ENCODE measurements around the gene ZDHHC1.

Gene ZDHHC1

DNA sequence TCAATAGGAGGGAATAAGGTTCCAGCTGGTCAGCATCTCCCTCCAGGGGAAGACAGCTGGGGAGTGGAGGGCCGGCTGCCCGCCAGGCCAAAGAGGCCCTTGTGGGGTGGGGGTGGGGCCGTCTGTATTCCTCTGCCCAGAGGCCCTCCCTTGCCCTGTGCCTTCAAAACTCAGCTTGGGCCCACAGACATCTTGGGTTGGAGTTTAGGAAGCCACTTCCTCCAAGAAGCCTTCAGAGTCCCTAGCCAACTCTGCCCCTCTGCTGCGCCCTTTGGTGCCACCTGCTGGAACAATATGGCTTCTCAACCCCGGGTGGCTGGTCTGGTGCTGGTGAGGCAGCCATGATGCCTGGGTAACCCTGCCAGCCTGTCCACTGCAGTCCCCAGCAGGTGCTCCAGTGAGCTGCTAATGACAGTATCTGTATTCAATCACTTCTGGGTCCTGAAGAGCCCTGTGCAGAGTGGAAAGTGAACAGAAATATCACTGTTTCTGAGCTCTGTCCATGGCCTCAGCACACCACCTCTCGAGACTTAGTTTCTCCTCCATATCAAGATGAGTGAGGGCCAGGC lies 31.3 kb upstream of the ZDHHC1 start:
- DNase-seq: peak; percentile 72

- DNase-seq: no peak
Measured at GRCh38 chr16:67446968-67447507, 30.8 kb upstream of the ZDHHC1 start.

DNA sequence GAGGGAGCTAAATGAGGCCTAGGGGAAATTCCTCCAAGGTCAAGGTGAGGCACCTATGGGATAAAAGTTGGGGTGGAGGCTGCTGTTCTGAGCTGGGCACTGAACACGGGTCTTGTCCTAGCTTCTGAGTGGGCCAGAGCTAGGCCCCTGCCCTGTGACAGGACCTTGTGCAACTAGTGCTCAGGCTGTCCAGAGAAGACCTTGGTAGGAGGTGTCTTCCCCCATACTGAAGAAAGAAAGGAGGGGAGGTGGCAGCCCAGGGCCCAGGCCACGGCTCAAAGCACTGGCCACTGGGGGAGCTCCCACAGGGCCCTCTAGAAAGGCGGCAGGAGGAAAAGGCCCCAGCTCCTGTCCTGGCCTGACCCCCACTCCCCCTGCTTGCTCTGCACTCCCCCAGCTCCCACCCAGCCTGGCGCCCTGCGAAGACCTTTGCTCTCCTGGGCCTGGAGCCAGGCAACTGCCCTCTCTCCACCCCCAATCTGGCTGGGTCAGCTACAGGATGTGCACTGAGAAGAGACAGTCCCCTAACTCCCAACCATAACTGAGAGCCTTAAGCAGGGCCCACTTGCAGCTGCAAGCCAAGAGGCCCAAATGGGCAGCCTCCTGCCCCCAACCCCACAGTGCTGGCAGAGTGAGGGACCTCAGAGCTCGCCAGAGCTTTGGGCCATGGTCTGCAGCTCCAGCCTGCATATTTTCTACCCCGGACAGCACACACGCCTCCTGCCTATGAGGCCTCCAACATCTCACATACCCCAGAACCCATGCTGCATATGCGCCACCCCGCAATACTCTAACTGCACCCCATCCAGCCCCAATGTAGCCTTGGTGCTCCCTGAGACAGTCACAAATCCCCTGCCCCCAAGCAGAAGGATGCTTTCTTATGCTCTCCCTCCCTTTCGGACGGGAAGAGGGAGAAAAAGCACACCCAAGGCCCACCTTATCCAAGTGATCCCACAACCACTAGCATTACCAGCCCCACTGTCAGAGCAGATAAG lies 29.9 kb upstream of the ZDHHC1 start:
- no peak for DNase-seq

GRCh38 chr16:67445441-67445912 lies 29.2 kb upstream of the ZDHHC1 start:
- DNase-seq: no peak

- no peak for DNase-seq
Measured at GRCh38 chr16:67445126-67445426, 28.8 kb upstream of the ZDHHC1 start.

DNA sequence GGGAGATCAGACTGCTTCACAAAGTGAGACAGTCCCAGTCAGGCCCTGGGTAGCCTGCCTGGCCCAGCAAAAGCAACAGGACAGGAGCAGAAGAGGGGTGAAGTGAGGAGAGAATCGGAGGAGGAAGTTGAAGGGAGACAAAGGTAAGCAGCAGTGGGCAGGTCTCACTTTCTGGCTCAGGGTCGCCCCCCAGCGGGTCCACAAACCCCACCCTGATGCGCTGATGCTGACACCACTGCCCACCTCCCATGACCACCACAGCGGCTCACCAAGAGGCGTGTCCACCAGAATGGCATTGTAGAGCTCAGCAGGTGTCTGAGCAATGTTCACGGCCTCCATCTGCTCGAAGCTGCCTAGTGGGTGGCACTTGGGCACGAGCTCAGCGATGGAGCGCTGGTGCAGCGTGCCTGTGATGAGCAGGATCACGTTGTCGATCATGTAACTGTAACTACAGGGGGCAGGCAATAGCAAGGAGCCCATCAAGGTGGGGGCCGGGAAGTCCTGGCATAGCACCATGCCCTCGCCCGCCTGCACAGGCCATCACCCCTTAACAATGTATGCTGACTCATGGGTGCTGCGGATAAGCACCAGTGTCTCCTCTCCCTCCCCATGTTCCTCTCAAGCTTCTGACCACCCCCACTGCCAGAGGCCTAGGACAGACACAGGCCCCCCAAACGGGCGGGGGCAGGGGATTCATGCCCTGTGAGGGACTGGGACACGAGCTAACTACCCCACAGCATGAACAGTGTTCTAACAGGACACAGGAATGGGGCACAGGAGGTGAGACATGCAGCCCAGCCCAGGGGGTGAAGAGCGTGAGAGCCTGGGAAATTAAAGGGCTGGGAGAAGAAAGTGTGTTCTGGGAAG lies 28.2 kb upstream of the ZDHHC1 start:
- no peak for DNase-seq

GRCh38 chr16:67443265-67443664 lies 27.0 kb upstream of the ZDHHC1 start:
- DNase-seq: no peak

DNA sequence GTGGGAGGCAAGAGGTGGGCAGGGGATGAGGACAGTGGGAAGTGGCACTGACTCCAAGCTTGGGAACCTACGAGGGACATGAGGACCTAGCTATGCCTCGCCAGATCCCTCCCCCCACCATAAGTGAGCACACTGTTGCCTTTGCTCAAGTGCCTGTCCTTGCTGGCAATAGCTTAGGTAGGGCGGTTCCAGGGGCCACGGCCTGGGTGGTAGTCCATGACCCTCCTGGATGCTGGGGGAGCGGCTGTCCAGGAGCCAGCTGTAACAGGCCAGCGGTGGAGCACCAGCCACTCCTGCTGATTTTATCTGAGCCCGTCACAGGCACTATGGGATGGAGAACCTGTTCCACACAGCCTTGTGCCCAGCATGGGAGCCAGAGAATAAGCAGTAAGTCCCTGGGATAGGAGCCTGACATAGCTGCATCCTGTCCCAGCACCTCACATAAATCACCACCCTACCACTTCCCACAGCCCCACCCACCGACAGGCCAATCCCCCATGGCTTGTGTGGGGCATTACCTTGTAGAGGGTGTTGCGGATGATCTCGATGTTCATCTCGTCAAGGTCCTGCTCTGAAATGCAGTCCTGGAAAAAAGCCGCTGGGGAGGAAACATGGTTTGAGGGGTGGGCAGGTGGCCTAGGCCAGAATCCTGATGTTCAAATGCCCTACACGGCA lies 26.4 kb upstream of the ZDHHC1 start:
- no peak for DNase-seq

DNA sequence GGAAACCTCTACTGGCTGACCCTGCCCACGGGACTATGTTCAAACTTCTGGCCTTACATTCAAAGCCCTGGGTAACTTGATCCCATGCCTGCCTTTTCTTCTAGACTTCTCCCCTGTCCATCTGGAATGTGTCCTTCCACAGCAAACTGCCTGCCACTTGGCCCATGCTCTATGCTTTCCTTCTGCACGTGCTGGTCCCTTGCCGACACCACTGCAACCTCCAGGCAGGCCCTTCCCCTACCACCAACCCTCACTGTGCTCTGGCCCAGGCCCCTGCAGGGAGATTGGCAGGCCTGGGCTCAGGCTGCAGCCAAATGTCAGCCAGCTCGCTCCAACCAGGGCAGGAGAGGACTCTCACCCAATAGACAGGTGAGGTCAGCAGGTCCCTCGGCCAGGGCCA lies 25.6 kb upstream of the ZDHHC1 start:
- no peak for DNase-seq

- no peak for DNase-seq
Measured at GRCh38 chr16:67441271-67441753, 25.0 kb upstream of the ZDHHC1 start.

- DNase-seq: no peak
Measured at GRCh38 chr16:67438824-67439393, 22.6 kb upstream of the ZDHHC1 start.

DNA sequence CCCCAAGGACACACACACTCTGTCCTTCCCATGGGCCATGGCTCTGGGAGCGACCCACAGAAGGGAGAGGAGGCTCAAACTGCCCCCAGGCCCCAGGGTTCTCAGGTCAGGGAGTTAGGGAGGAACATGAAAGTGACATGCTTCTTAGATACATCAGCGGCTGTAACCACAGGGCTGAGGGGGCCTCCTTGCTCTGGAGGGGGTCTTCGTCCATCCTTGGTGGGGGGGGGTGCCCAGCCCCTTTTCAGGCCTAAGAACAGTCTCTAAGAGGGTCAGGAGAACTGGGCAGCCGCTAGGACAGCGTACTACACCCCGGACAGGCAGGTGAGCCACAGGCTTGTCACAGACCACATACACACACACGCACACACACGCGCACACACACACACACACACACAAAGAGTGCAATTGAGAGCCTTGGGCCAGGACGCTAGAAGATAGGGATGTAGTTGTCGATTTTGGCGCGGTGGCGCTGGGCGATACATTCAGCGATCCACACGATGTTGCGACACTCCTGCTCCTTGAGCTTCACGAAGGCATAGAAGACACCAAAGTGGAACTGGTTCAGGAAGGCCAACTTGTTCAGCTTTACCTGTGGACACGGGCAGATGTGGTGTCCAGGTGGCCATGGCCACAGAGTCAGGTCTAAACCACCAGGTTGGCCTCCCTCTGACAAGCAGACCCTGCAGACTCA lies 22.0 kb upstream of the ZDHHC1 start:
- no peak for DNase-seq

GRCh38 chr16:67437513-67437912 lies 21.2 kb upstream of the ZDHHC1 start:
- DNase-seq: no peak

GRCh38 chr16:67436640-67437193 lies 20.4 kb upstream of the ZDHHC1 start:
- DNase-seq: no peak

DNA sequence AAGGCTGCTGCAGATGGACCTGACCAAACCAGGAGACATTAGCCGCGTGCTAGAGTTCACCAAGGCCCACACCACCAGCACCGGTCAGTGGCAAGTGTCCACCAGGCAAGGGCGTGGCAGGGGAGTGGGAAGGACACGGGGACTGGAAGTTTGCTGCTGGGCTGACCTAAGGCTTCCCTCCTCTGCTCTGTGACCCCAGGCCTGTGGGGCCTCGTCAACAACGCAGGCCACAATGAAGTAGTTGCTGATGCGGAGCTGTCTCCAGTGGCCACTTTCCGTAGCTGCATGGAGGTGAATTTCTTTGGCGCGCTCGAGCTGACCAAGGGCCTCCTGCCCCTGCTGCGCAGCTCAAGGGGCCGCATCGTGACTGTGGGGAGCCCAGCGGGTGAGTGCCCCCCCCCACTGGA lies 19.5 kb upstream of the ZDHHC1 start:
- no peak for DNase-seq

- no peak for DNase-seq
Measured at GRCh38 chr16:67433131-67433719, 16.9 kb upstream of the ZDHHC1 start.

DNA sequence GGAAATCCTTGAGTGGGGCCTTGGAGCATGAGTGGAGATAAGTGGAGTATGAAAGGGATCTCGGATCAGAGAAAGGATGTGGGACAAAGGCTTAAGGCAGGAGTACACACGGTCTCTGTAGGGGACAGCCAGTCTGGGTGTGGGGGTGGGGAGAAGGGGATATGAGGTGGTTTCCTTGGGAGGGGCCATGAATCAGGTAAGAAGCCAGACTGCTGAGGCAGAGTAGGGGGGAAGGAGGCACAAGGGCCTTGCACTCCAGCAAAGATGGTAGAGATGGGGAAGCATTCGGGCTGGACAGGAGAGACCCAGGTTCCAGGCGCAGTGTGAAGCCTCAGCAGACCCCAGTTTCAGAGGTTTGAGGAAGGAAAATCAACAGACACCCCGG lies 16.2 kb upstream of the ZDHHC1 start:
- no peak for DNase-seq

GRCh38 chr16:67431775-67432505 lies 15.7 kb upstream of the ZDHHC1 start:
- no peak for DNase-seq

DNA sequence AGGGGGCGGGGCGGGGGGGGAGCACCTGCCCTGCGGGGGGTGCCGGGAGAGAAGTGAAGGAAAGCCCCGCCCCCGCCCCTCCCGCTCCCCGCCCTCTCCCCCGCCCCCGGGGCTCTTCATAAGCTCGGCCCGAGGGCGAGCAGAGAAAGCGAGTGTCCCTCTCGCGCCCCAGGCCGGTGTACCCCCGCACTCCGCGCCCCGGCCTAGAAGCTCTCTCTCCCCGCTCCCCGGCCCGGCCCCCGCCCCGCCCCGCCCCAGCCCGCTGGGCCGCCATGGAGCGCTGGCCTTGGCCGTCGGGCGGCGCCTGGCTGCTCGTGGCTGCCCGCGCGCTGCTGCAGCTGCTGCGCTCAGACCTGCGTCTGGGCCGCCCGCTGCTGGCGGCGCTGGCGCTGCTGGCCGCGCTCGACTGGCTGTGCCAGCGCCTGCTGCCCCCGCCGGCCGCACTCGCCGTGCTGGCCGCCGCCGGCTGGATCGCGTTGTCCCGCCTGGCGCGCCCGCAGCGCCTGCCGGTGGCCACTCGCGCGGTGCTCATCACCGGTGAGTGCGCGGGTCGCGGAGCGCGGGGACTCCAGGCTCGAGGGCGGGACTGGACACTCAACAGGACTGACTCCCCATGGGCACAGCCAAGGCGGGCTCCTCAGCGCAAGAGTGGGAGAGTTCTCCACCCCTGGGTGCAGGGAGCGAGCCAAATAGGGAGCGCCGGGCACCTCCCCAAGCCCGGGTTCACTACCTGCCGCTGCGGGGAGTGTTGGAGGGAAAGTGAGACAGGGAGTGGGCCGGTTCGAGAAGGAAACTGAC lies 14.9 kb upstream of the ZDHHC1 start, which contains the start of gene HSD11B2:
TSS of gene HSD11B2 (plus strand) at position 145 of the 798 bp plus-strand sequence. CDS start at position 273, 128 bp downstream.
- peak; percentile 31 for DNase-seq

Data from activated naive CD4-positive, alpha-beta T cell treated with Interleukin-2 at 50 U/mL for 16 hours (primary cell).